ENCODE data around the gene USP12. TPM values are rescaled to one million over a fixed set of nuclear protein-coding genes. Genes with fewer than 3 reads are reported as not detected.

Gene USP12
- polyA plus RNA-seq, 3 donors: 27.5 to 34.8 (median 34.1) TPM

- no peak for DNase-seq
Measured at GRCh38 chr13:27039171-27039701, 132.4 kb downstream of the USP12 start.

DNA sequence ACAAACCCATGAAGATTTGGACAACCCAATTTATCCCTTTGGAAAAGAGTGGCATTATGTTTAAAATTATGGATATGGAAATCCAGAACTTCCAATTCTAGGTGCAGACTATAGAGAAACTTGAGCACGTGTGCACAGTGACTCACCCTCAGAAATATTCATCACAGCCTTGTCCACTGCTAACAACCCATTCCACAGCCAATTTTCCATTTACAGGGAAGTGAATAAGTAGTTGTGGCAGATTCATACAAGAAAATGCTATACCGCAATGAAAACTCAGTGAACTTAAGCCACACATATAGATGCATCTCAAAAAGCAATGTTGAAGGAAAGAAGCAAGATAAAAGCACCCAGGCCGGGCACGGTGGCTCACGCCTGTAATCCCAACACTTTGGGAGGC lies 133.3 kb downstream of the USP12 start:
- DNase-seq: no peak

DNA sequence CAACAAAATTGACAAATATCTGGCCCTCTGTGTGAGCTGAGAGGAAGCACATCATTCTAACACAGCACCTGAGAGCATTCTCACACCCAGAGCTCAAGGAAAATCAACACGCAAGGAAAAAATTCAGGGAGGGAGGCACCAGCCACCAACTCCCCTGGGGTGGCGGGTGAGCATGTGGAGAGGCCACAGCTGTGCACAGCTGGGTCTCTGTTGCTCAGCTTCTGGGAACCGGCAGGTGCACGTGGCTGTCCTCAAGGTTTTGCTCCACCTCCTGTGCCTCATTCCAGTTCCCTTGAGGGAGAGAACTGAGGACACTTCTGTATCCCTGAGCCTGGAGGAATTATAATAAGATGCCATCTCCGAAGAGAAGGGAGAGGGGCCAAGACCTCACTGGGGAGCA lies 134.0 kb downstream of the USP12 start:
- DNase-seq: no peak

GRCh38 chr13:27037171-27037570 lies 134.4 kb downstream of the USP12 start:
- DNase-seq: no peak

DNA sequence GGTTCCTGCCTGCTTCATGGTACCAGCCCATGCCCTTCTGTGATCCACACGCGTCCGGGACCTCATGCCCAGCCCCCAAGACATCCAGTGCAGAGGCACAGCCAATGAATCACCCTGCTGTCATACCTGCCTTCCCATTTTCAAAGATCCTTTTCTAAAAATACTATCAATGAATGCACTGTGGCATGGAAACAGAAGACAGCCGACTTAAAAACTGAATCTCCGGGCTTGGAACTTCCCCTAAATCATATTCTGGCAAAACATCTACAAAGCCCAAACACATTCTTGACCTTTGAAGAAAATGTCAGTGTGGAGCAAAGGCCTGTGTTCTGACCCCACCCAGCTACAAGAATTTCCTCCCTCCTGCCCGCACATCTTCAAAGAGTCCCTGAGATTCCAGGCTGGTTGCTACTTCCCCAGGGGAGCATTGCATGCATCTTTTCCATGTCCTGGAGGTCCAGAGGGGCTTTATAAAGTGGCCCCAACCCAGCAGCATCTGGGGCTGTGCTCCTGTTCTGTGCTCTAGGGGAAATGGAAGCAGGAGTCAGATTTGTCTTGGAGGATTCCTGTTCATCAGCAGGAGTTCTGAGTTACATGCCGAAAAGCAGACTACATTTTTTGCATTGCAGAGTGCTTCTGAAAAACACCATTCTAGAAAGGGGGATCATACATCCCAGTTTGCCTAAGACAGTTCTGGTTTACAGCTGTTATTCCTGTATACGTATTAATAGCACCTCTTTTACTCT lies 135.2 kb downstream of the USP12 start:
- DNase-seq: no peak

GRCh38 chr13:27035892-27036235 lies 135.7 kb downstream of the USP12 start:
- DNase-seq: no peak

DNA sequence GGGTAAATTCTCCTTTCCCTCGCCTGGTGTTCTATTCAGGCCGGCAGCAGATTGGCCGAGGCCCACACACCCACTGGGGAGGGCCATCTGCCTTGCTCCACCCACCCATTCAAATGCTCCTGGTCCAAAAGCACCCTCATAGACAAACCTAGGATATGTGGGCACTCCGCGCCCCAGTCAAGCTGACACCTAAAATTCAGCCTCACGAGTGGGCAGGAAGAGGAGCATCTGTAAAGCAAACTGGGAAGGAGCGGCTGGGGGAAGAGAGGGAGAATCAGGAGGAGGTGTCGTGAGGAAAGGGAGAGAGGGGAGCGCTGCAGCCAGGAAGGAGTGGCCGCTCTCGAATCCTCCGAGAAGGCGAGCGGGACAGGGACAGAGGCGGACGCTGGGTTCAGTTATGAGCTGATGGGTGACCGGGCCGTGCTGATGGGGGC lies 136.9 kb downstream of the USP12 start:
- no peak for DNase-seq

DNA sequence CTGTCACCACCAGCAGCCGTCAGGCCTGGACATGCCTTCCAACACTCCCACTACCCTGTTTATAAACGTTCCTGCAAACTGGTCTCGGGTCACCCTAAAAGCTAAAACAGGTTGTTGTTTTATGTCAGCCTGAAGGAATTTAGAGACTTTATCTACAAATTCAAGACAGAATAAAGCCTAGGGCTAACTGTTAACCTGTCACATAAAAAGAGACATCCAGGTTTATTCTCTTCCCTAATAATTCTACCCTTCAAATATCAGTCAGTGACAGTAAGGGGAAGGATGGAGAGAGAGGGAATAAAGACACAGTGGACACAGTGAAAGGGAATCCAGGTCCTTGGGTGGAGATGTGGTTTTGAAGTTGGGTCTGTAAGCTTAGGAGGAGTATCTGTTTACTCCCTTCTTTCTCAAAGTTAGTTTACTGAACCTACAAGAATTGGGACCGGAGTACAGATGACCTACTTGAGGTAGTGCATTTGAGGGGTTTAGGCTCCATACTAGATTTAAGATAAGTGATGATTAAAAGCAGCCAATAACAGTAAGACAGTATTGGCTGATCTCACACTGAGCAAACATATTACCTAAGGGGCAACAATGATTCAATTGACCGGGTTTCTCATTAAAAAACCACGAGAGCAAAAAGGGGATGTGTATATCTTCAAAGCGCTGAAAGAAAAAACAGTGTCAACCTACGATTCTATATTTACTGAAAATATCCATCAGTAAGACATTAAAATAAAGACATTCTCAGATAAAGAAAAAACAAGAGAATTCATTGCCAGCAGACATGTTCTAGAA lies 142.7 kb downstream of the USP12 start:
- DNase-seq: no peak

GRCh38 chr13:27027086-27027667 lies 144.4 kb downstream of the USP12 start:
- DNase-seq: no peak

DNA sequence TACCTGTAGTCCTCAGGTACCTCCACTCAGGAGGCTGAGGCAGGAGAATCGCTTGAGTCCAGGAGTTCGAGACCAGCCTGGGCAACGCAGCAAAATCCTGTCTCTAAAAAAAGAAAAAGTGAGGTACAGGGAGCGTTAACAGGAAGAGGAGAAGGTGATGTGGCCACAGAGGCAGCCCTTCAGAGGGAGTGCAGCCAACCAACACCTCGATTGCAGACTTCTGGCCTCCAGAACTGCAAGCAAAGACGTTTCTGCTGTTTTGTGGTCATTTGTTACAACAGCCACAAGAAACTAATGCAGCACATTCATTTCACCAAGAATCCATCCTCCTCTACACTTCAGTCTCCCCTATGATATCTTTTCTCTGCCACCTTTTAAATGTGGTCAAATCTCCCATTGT lies 145.2 kb downstream of the USP12 start:
- DNase-seq: no peak

- no peak for DNase-seq
Measured at GRCh38 chr13:27024776-27025492, 146.7 kb downstream of the USP12 start.

DNA sequence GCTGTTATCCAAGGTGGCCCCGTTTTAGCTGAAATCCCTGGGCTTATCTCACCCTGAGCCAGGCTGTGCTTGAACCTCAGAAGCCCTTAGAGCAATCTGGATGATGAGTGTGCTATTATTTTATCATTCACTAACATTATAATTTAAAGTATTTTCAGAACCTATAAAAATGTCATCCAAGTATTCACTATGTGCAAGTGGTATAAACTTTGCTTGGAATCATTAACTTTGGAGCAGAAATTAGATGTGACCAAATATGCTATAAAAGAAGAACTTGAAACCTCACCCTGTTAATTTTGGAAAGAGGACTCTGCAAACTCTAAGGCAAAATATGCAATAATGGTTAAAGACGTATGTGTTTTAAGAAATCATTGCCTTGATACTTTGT lies 147.5 kb downstream of the USP12 start:
- no peak for DNase-seq

- DNase-seq: no peak
Measured at GRCh38 chr13:27023385-27024073, 148.1 kb downstream of the USP12 start.

GRCh38 chr13:27022571-27023311 lies 148.9 kb downstream of the USP12 start:
- no peak for DNase-seq

DNA sequence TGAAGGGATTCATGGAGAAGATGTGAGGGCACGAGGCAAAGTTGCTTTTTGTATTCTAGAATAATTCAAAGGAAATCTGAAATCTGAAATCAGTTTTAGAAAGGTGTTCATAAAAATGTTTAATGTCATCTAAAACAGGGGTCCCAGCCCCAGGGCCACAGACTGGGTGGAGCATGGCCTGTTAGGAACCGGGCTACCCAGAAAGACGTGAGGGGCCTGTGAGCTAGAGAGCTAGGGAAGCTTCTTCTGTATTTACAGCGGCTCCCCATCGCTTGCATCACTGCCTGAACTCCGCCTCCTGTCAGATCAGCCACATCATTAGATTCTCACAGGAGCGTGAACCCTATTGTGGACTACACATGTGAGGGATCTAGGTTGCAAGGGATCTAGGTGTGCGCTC lies 151.2 kb downstream of the USP12 start:
- no peak for DNase-seq

DNA sequence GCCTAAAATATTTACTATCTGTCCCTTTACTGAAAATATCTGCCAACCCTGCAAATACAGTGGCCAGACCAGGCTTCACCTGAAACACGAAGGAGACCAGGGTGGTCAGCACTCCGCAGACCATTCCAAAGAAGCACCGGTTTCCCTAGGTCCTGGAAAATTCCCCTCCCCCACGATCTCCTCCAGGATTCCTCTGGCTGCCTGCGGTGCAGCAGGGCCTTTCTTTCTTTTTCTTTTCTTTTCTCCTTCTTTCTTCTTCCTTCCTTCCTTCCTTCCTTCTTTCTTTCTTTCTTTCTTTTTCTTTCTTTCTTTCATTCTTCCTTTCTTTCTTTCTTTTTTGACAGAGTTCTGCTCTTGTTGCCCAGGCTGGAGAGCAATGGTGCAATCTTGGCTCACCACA lies 152.7 kb downstream of the USP12 start:
- no peak for DNase-seq

DNA sequence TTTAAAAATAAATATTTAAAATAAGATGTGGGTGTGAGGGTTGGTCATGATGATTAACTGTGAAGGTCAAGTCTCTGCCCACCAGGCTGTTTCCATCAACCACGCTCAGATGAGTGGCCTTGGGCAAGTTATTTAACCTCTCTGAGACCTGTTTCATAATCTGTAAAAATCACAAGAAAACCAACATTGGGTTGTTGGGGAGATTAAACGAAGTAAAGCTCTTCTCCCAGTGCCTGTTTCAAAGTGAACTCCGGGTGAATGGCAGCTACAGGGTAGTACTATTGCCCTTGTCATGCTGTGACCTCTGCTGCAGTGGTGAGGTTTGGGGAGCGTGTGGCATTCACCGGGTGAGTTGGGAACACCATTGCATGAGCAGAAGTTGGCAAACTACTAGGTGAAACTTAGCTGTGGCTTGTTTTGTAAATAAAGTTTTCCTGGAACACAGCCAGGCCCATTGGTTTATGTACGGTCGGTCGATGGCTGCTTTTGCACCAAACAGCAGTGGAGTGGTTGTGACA lies 153.2 kb downstream of the USP12 start:
- no peak for DNase-seq

- DNase-seq: no peak
Measured at GRCh38 chr13:27016875-27017274, 154.7 kb downstream of the USP12 start.
